Erythroblast (primary cell): ENCODE data around the gene CLSTN3.

Experiments used
- DNase-seq, 2 experiments: peaks; one replicate each; lab custom pipeline; 2025; lab: John Stamatoyannopoulos, UW
- GATA1 ChIP-seq: IDR thresholded peaks from 2 replicates; pipeline ENCODE4 v1.6.1; 2011; ENCODE audit warnings: low read depth, mild to moderate bottlenecking, control low read depth, low read length, moderate library complexity
- POLR2A ChIP-seq: IDR thresholded peaks from 2 replicates; pipeline ENCODE4 v1.6.1; 2011; ENCODE audit warnings: mild to moderate bottlenecking, low read length

CLSTN3 gene

DNA sequence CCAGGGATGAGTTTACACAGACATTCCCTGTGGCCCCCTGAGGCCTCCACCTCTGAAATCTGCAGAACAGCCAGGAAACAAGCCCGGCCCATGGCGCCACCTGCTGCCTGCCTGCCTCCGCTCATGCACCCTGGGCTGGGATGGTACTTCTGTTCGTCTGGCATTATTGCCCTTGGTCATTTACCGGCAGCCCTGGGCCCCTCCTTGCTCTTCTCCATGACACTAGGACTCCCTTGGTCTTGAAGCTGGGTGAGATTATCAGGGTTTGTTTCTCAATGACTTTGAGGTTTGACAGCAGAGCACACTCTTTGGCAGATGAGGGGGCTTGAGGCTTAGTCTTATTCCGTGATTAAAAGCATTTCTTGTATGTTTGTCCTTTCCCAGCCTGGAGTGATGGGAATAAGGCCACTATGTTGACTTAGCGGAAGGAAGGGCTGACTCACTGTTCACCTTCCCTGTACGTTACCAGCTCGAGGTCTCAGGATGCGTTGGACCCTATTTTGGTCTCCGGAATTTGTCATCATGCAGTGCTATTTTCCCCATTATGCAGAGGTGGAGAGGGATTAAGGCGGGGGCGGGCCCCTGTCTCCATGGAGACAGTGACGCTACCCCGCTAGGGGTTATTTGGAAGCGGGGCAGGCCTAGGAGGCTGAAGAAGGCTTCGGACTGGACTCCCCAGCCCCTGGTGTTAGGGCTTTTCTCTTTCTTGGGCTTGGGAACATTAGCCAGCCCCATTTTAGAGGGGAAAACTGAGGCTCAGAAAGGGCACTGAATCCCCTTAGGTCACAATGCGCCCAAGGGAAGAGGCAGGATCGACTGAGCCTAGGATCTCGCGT is 58.6 kb downstream of the CLSTN3 start:
- DNase-seq: peak; percentile 76 to 77
- TF ChIP-seq GATA1 (no peak), POLR2A (no peak)

DNA sequence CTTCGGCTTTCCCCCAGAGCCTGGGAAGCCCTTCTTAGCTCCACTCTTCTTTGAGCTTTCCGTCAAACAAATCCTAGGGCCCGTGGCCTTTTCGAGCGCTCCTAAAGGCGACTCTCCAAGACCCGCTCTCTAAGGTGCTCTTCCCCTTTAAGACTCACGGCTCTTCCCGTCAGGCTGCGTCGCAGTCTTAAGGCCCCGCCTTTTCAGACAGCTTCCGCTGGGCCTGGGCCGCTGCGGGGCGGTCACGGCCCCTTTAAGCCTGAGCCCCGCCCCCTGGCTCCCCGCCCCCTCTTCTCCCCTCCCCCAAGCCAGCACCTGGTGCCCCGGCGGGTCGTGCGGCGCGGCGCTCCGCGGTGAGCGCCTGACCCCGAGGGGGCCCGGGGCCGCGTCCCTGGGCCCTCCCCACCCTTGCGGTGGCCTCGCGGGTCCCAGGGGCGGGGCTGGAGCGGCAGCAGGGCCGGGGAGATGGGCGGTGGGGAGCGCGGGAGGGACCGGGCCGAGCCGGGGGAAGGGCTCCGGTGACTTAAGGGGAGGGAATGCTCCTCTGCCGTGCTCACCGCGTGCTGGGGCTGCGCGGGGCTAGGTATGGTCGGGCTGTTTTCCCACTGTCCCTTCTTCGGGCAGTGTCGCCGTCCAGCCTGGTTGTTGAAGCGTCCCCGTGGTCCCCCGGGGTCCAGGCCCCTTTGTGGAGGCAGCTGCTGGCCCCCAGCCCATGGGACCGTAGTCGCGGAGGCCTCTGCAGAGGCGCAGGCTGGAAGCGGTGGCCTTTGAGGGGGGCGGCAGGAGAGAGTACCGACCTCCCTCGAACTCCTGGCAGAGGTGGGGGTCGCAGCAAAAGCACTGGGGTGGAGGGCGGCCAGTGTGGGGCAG is 59.5 kb downstream of the CLSTN3 start, which contains the start of gene PEX5:
PEX5 (plus strand) TSS at position 289 of the 870 bp plus-strand sequence. CDS start 692 bp downstream, outside the sequence.
- DNase-seq: peak; percentile 91 to 92
- TF ChIP-seq GATA1 (no peak), POLR2A (peak; percentile 26)

DNA sequence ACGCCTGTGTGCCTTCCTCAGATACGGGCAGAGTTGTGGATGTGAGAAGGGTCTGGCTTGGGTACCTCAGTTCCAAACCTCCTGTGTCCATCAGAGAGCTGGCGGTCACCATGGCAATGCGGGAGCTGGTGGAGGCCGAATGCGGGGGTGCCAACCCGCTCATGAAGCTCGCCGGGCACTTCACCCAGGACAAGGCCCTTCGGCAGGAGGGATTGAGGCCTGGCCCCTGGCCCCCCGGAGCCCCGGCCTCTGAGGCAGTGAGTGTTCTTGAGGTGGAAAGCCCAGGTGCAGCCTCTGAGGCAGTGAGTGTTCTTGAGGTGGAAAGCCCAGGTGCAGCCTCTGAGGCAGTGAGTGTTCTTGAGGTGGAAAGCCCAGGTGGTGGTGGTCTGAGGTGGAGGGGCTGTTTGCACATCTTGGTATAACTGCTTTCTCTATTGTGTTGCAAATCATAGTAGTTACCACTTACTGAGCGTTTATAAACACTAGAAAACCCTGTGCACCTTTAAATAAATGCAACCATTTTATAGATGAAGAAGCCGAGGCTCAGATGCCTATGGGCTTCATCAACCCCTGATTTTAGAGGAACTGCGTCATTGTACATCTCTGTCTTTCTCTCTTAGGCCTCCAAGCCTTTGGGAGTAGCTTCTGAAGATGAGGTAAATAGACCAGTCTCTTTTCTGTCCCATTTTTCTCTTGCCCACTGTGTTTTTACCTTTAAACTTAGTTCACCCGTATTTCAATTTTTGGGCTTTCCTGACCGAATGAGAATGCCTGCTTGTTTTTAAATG is 60.3 kb downstream of the CLSTN3 start:
- TF ChIP-seq POLR2A (no peak), GATA1 (no peak)

DNA sequence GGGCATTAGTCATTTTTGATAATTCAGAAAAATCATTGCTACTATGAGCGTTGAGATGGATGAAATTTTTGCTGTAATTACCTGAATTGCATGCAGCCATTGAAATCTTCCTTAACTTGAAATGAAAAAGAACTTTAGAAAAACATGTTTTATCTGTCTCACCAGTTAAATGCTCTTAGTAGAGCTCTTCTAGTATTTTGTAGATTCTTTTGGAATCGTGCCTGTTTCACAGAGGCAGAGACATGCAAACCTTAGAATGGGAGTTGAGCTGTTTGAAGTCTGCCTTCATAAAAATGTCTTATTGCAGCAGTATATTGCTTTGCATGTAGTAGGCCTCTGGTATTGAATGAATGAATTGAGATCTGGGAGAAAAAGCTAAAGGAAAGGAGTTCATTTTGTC is 63.5 kb downstream of the CLSTN3 start:
- TF ChIP-seq POLR2A (no peak), GATA1 (no peak)
- DNase-seq: no peak

More for the DNA sequence above, 60.3 kb downstream of the CLSTN3 start:
- peak in 1 of 2 experiments; percentile 35 for DNase-seq

DNA sequence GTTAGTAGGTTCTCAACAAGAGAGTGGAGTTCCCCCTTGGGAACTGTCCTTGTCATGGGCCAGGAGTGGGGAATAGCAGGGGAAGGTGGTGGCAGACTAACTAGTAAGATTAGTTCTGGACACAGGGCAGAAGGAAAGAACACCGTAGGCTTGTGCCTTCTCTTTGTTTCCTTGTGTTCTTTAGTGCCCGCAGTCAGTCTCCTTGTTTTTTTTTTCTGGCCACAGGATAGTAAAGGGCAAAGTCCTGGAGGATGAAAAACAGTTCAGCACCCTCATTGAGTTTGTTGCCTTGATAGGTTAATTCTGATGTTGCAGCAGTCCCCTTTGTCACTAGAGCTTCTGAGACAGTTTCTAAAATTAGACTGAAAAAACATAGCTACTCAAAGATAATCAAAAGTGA is 67.7 kb downstream of the CLSTN3 start:
- TF ChIP-seq GATA1: no peak
- TF ChIP-seq POLR2A: no peak
- no peak for DNase-seq

DNA sequence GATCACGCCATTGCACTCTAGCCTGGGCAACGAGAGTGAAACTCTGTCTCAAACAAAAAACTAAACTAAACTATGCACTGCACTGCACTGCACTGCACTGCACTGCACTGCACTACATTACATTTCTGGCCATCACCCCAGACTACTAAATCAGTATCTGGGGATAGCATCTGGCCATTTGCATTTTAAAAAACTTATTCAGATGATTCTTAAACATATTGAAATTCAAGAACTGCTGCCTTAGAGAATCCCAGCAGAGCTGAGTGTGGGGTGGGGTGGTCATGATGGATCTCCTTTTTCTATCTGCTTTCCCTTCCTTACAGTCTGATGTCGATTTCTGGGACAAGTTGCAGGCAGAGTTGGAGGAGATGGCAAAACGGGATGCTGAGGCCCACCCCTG is 72.9 kb downstream of the CLSTN3 start:
- no peak for DNase-seq
- no peak for TF ChIP-seq POLR2A
- no peak for TF ChIP-seq GATA1

DNA sequence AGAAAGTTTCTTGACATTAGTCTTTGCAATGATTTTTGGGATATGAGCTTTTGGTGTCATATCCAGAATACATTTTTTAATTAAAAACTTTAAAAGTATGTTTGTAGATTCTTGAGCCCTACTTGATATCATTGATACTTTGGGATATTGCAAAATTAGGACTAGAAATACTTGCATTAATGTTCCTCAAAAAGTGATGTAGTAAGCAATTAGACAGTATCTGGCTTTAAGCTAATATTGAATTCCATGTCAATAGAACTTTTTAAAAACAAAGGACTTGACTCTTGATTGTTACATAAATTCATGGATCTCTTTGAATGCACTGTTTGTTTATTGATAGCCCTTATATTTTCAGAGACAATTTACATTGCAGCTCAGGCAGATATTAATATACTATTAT is 74.9 kb downstream of the CLSTN3 start:
- TF ChIP-seq GATA1: no peak
- no peak for TF ChIP-seq POLR2A
- DNase-seq: no peak

DNA sequence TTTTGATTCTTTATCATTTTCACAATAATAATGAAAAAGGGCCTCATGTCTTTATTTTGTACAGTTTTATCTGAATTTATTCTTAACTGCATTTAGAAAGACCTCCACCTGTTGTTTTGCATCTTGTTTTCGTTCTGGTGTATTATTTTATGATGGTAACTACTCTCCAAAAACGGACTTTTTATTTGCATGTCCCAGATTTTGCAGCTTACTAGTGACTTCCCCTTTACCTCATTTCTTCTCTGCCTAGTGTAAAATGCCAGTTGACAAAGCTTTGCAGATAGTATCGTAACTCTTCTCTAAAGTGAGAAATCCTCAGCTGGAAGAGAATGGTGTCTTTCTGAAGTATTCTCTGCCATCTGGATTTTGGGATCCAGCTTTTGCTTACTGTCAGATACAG is 76.5 kb downstream of the CLSTN3 start:
- TF ChIP-seq POLR2A: no peak
- TF ChIP-seq GATA1: no peak
- DNase-seq: no peak

DNA sequence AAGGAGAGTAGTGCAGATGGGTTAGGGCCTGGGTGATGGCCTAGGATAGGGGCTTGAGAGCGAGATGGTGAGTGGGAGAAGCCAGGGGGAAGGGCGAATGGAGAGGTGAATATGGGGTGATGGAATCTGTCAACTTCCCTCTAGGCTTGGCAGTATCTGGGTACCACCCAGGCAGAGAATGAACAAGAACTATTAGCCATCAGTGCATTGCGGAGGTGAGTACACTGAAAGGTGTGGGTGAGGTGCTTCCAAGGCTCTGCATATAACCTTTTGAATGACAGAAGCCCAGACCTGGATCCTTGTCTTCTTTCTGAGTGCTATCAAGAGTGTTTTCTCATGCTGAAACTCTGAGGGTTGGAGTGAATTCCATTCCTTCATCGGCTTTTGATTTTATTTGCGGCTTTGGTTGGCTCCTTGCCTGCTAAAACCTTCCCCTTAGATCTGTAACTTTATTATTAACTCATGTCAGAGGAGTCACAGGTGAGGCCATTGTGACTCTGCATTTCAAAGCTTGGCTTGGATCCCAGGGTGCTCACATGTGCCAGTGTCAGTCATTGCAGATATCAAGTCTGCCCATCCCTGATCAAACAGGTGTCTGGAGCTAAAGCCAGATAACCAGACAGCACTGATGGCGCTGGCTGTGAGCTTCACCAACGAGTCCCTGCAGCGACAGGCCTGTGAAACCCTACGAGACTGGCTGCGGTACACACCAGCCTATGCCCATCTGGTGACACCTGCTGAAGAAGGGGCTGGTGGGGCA is 77.9 kb downstream of the CLSTN3 start:
- TF ChIP-seq POLR2A (no peak), GATA1 (no peak)
- DNase-seq: peak; percentile 87 to 95
